Hair follicular keratinocyte (primary cell): ENCODE data around the gene ZNF416. TPM values are rescaled to one million over a fixed set of nuclear protein-coding genes. Genes with fewer than 3 reads are reported as not detected.

Source experiments
- total RNA-seq: library from RNA; depleted of rRNA; stranded (reverse); fragments of >200 nt; gene quantifications from 2 replicates; pipeline ENCODE4 v1.2.3, GENCODE V29; 2015

ZNF416 gene
- total RNA-seq, result 2.2 and 3.0 TPM in 2 replicates

DNA sequence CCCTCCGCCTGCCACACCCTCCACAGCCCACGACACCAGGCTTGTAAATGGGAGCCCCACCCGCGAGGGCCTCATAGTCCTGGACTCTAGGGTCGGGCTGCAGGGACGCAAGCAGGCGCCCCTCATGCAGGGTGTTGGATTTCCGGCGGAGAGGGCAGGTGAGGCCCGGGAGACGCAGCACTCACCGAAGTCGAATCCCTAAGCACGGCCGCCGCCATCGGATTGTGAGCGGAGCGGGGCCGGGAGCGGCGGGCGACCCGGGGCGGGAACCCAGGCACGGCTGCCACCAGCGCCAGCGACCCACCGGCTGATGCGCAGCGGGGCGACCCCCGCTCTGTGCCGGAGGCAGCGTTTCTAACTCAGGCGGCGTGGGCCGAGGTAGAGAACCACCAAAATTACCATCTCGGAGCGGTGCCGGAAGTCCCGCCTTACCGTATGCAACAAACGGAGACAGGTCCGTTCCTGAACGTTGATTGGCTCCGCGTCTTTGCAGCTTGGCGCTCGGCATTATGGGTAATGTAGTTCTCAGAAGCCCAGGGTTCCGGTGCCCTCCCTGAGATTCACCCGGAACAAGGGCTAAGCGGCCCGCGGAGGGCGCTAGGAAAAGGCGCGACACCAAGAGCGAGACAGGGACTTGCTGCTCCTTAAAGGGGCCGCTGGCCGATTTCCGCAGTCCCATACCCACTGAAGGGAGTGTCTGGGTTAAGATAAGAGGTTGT, at the start of gene ZNF416:
ZNF416 (minus strand) TSS at position 425 of the 719 bp plus-strand sequence; CDS start at position 218, 207 bp downstream.

DNA sequence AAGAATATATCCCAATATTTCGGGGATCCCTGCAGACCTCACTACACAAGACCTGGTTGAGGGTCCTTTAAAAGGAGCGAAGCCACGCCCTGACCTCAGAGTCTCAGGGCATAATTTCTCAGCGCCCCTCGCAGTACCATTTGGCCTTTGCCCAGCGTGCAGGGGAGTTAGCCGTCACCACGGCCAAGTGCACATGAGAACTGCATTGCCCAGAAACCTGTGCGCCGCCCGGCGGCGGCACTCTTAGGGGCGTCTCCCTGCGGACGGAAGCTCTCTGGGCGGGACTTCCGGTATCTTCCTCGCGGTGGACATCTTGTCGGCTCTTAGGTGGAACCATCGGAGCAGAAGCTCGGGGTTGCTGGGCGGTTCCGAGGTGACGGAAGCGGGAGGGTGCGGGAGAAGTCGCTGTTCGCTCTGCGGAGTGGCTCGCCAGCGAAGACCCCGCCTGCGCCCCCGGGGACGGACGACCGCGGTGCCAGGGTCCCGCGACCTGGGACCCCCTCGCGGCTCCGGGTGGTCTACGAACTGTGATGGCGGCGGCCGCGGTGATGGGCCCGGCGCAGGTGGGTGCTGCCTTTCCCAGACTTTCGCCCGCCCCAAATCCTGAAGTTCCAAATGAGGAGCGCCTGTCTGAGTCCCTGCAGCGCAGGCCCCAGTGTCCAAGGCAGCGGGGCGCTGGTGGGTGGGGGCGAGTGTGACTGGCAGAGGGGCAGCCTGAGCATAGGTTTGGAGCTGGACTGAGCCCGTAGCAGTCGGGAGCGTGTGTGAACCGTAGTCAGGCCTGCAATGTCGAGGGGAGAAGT, 35.4 kb upstream of the ZNF416 start, which contains the start of gene ZNF134:
ZNF134 (plus strand) TSS at position 302 of the 803 bp plus-strand sequence. CDS start 5,227 bp downstream, outside the sequence.

DNA sequence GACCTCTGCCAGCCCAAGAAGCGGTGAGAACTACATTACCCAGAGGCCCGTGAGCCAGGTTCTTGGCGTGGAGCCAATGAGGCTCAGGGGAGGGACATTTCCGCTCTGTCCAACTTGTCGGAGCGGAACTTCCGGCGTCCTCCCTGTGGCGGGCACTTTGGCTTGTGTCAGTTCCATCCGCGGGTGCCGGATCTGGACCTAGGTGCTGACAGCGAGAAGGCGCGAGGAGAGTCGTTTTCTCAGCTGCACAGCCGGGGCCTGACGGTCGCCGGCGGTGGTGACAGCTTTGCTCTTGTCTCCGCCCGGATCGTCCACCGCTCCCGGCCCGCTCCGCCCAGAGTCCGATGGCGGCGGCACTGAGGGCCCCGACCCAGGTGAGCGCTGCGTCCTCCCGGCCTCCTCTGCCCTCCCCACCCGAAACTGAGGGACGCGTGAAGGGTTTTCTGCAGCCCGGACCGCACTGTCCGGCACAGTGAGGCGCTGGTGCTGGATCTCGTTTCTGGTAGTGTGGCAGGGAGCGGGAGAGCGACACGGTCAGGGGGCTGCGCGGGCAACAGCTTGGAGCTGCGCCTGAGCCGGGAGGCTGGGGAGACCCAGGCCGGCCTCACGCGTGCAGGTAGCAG, 21.2 kb upstream of the ZNF416 start, which contains the start of gene ZNF530:
ZNF530 (plus strand) TSS at position 125 of the 623 bp plus-strand sequence. CDS start 4,461 bp downstream, outside the sequence.

DNA sequence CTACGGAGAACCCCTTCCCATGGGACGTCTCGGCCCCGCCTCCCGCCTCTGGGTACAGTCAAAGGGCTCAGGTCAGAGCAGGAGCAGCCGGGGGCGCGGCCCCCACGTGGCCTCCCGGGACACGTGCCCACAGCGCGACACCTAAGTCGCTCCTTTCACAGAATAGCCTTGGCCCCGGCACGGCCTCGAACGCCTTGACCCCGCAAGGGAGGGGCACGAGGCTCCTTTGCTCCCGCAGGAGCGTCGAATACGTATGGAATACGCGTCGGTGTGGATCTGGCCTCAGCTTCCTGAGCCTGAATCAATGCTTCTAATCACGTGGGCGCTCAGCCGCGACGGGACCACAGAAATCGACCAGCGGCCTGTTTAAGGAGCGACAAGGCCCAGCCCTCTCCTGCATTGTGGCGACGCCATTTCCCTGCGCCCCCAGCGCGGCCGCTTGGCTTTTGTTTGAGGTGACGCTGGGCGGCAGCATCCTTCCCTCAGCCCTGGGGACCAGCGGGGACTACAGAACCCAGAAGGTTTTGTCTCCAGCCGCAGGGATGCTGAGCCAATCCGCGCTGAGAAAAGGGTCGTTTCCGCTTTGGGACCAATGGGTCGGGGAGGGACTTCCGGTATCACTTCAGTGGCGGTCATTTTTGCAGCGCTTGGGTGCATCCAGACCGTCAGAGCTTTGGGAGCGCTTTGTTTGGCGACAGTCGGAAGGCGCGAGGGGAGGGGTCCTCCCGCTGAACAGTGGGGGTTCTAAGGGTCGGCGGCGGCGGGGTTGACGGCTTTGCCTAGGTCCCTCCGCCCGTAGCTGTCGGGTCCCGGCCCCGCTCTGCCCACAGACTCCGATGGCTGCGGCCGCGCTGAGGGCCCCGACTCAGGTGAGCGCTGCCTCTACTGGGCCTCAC, 5.1 kb upstream of the ZNF416 start, which contains the start of gene ZIK1:
ZIK1 (plus strand) TSS at position 625 of the 896 bp plus-strand sequence; CDS start at position 837, 212 bp downstream.

DNA sequence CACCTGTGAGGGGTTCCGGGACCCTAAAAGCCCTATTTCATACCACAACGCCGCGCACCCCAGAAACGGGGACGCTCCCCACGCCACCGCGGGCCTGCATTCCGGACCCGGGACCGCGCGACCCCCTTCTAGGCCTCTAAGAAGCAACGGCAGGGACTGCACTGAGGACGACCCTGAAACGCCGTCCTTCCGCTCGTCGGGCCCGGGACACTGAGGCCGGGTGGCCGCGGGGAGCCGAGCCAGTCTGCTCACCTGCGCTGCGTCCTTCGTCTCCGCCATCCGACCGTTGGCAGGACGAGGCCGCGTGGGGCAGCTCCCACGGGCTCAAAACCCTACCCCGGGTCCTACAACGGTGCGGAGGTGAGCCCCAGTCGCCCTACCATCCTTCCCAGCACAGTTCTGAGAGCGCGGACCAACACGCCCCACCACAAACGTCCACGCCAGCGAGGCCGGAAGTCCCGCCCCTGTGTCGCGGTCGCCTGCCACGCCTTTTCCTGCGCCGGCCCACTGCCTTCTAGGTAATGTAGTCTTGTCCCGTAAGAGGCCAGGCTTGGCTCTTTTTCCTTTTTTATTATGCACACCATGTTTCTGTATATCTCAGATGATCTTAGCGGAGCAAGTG, 19.2 kb downstream of the ZNF416 start, which contains the start of gene ZNF550:
ZNF550 (minus strand) TSS at position 460 of the 622 bp plus-strand sequence; CDS start at position 279, 181 bp downstream.

DNA sequence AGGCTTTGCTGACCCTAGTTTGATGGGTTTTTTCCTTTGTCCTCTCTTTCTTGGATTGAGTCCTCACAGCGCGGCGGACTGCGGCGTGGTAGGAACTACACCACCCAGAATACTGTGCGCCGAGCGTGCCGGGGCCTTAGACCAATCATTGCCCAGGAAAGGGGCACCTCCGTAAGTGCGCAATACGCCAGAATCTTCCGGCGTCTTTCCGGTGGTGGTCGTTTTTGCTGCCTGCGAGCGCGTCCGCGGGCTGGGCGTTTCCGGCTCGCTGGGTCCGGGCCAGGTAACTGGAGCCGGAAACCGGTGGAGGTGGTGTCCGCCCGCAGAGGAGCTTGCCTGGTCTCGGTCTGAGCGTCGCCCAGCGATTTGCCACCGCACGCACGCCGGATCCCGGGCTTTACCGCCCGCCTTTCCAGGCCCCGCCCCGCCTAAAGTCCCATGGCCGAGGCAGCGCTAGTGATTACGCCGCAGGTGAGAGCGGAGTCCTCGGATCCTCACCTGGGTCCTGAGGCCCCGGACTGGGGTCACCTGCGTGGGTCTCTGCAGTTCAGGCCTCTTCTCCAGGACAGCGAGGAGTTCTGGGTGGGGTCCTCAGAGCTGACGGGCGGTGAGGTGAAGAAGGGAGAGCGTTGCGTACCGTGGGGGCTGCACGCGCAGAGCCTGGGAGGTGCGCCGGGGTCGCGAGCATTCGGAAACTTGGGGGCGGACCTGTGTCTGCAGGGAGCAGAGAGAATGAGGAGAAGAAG, 51.4 kb downstream of the ZNF416 start, which contains the start of gene ZNF549:
ZNF549 (plus strand) TSS at position 221 of the 746 bp plus-strand sequence; CDS start at position 439, 218 bp downstream.

Other genes starting within 250 kb of the ZNF416 start
- gene ZNF304, start 227.6 kb downstream of the ZNF416 start, total RNA-seq, result 5.0 and 5.9 TPM in 2 replicates
- 18.6 and 29.0 TPM in 2 replicates for gene TRAPPC2B, start 215.4 kb downstream of the ZNF416 start, total RNA-seq
- 0.62 and 1.5 TPM in 2 replicates for gene ZNF547, start 215.4 kb downstream of the ZNF416 start, total RNA-seq
- 3.2 and 8.4 TPM in 2 replicates for gene ZNF548, start 189.1 kb downstream of the ZNF416 start, total RNA-seq
- 1.9 and 3.3 TPM in 2 replicates for gene ZNF17, start 167.8 kb downstream of the ZNF416 start, total RNA-seq
- 5.0 and 8.7 TPM in 2 replicates for gene ZNF749, start 143.6 kb downstream of the ZNF416 start, total RNA-seq
- gene VN1R1, start 121.8 kb downstream of the ZNF416 start, total RNA-seq, result 0.49 TPM in 1 of 2 replicates, not detected in the other
- 7.7 and 8.0 TPM in 2 replicates for gene ZNF772, start 101.3 kb downstream of the ZNF416 start, total RNA-seq
- 8.1 and 10.0 TPM in 2 replicates for gene ZNF419, start 91.2 kb downstream of the ZNF416 start, total RNA-seq
- 6.4 and 11.6 TPM in 2 replicates for gene ZNF773, start 79.0 kb downstream of the ZNF416 start, total RNA-seq
- gene ZNF549, start 51.6 kb downstream of the ZNF416 start, total RNA-seq, result 3.5 and 4.7 TPM in 2 replicates
- 3.5 and 5.5 TPM in 2 replicates for gene ZNF550, start 19.0 kb downstream of the ZNF416 start, total RNA-seq
- gene ZIK1, start 5.2 kb upstream of the ZNF416 start, total RNA-seq, result 2.3 and 5.9 TPM in 2 replicates
- 1.6 and 2.3 TPM in 2 replicates for gene ZNF530, start 21.0 kb upstream of the ZNF416 start, total RNA-seq
- gene ZNF134, start 35.3 kb upstream of the ZNF416 start, total RNA-seq, result 11.1 and 17.4 TPM in 2 replicates
- gene ZNF211, start 54.3 kb upstream of the ZNF416 start, total RNA-seq, result 4.6 and 5.2 TPM in 2 replicates
- not detected in 2 replicates for gene ZSCAN4, start 90.0 kb upstream of the ZNF416 start, total RNA-seq
- gene ZNF551, start 103.1 kb upstream of the ZNF416 start, total RNA-seq, result 3.6 and 5.9 TPM in 2 replicates
- 1.0 and 2.0 TPM in 2 replicates for gene ZNF154, start 130.3 kb upstream of the ZNF416 start, total RNA-seq
- 3.6 and 4.5 TPM in 2 replicates for gene ZNF671, start 148.7 kb upstream of the ZNF416 start, total RNA-seq
- gene ZNF776, start 167.9 kb upstream of the ZNF416 start, total RNA-seq, result 5.6 and 6.0 TPM in 2 replicates
- gene ZNF586, start 190.8 kb upstream of the ZNF416 start, total RNA-seq, result 4.2 and 7.3 TPM in 2 replicates
- 3.0 and 6.2 TPM in 2 replicates for gene ZNF552, start 236.0 kb upstream of the ZNF416 start, total RNA-seq